ES-I3 (cell line): ENCODE results near the gene RAP1GAP2.
A peak's percentile ranks its signal among the peaks of the same experiment; 100 is the strongest.

Source experiments
- H3K36me3 ChIP-seq: 2 replicates; pipeline ENCODE4 v1.6.1; 2013; ENCODE audit warnings: mild to moderate bottlenecking, low read length, control low read depth, moderate library complexity; ENCODE audit not compliant: insufficient read depth
- H3K4me1 ChIP-seq: 2 replicates; pipeline ENCODE4 v1.6.1; 2013; ENCODE audit warnings: mild to moderate bottlenecking, control low read depth, low read length; ENCODE audit not compliant: insufficient read depth
- H3K9ac ChIP-seq: 2 replicates; pipeline ENCODE4 v1.6.1; 2013; ENCODE audit warnings: low read depth, mild to moderate bottlenecking, low read length, moderate library complexity
- H3K9me3 ChIP-seq: 2 replicates; pipeline ENCODE4 v1.6.1; 2013; ENCODE audit warnings: mild to moderate bottlenecking, low read length, moderate library complexity; ENCODE audit not compliant: control insufficient read depth, insufficient read depth

The RAP1GAP2 gene

DNA sequence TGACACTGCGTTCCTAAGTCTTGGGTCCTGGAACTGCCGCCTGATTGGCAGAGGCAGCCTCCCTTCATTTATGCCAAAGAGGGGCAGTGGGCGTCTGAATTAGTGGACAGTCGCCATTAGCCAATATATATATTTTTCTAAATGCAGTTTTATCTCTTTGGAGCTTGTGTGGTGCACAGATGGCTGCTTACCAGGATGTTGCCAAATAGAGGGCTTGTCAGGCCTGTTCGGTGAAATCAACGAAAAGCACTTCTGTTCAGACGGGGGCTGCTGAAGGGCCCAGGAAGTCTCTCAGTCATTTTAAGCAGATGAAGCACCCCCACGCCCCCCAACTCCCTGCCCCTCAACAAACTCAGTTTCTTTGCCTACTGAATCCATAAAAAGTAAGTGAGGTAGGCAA is 66.0 kb downstream of the RAP1GAP2 start:
- Histone ChIP-seq H3K9ac (no peak overlapping the region), H3K9me3 (no peaks in the 10 kb centered on the region), H3K36me3 (no peaks in the 10 kb centered on the region; the same call in 1 of the 2 replicates), H3K4me1 (peaks cover 13% of the 10 kb centered on the region)

DNA sequence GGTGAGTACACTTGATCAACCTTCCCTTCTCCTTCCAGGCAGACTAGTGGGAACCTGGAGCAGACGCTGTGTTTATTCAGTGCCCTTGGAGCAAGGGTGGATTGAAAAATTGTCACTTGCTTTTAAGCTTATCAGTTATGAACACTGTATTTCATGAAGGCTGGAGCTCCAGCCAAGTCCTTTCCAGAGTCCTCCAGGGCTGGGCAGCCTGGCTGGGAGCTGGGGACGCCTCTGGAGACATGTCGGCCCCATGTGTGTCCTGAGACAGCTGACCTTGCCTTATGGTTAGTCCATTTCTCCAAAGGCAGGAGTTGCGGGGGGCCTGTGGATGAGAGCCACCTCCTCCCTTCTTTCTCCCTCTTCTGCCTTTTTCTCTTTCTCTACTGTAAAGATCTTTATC is 67.0 kb downstream of the RAP1GAP2 start:
- Histone ChIP-seq H3K9ac (no peak overlapping the region), H3K36me3 (no peaks in the 10 kb centered on the region; the same call in 1 of the 2 replicates), H3K9me3 (no peaks in the 10 kb centered on the region), H3K4me1 (peaks cover 10% of the 10 kb centered on the region)

DNA sequence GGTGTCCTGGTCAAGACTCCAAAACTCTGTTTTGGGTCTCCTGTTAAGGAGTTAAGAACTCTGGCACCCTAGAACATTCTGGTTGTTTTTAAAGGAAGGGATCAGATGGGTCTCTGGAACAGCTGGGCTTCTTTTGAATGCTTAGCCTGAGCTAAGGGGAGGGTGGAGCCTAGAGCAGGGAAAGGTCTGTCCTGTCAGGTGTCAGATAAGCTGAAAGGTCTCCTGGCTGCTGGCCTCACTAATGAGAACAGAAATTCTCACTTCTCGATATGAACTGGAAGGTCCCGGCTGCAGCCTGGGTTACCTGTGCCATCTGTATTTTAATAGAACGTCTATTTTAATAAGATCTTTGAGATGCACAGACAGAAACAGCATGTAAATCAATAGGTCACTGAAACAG is 69.0 kb downstream of the RAP1GAP2 start:
- Histone ChIP-seq H3K9ac (no peak overlapping the region), H3K4me1 (peaks cover 4% of the 10 kb centered on the region), H3K9me3 (no peaks in the 10 kb centered on the region), H3K36me3 (no peaks in the 10 kb centered on the region; the same call in 1 of the 2 replicates)

DNA sequence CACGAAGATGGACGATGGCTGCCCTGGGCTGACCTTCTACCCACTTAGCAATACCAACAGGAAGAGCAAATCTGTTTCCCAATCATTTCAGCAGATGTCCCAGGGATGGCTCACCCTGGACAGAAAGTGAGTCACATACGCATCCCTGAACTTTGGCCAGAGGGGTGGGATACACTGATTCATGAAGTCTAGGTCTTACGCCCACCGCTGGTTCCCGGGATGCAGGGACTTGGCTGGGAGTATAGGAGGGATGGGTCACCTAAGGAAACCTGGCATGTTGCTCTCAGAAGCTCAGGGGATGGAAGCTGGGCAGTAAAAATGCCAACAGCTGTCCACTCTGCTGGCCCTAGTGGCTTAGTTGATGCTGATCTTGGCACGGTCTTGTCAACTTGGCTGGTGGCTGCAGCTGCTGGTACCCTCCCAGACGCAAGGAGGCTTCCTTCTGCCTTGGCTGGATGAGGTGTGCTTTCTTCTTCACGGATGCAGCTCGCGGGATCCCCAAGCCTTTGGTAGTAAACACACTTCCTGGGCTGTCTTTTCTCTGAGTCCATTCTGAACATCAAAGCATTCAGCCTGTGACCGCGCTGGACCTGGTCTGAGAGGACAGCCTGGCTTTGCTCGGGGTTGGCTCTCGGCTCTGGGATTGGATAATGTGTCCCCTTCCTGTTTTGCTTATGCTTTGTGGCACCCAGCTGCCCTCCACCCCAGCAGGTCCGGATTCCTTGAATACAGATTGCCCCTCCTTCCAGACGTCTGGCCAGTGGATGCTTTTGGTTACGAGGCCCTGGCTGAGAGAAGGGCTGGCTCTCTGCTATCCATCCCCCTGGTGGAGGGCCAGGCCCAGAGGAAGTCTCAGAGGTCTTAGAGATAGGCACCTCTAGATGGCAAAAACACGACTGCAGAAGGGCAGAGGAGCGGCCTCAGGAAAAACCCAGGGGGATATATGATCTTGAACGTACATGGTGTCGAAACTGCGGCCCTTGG is 71.5 kb downstream of the RAP1GAP2 start:
- Histone ChIP-seq H3K4me1 (peaks cover 19% of the 10 kb centered on the region), H3K9me3 (no peaks in the 10 kb centered on the region), H3K36me3 (no peaks in the 10 kb centered on the region; the same call in 1 of the 2 replicates), H3K9ac (no peak overlapping the region)

DNA sequence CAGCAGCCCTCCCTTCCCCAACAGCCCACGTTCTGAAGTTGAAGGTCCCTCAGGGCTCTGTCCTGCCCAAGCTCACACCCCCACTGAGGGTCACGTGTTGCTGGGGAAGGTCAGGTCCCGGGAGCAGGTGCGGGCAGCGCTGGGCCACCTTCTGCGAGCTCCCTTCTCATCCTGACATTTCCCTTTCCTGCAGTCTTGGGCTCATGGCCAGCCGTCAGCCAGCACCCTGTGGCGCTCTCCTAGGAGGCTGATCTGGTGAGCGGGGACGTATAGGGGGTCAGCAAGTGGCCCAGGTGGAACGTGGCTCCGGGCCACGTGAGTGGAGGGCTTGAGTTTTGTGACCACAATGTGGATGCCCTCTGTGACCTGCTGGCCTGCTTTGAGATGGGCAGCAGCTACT is 73.4 kb downstream of the RAP1GAP2 start:
- H3K4me1 ChIP-seq = peaks cover 26% of the 10 kb centered on the region
- no peaks in the 10 kb centered on the region; the same call in 1 of the 2 replicates for H3K36me3 ChIP-seq
- H3K9me3 ChIP-seq = no peaks in the 10 kb centered on the region
- H3K9ac ChIP-seq = no peak overlapping the region

- H3K9ac ChIP-seq = no peak overlapping the region
- H3K36me3 ChIP-seq = no peaks in the 10 kb centered on the region
- no peaks in the 10 kb centered on the region for H3K9me3 ChIP-seq
- peaks cover 39% of the 10 kb centered on the region for H3K4me1 ChIP-seq
These were observed 75.0 kb downstream of the RAP1GAP2 start for GRCh38 chr17:2871205-2871604.

GRCh38 chr17:2871720-2872119 is 75.5 kb downstream of the RAP1GAP2 start:
- H3K9me3 ChIP-seq = no peaks in the 10 kb centered on the region
- no peaks in the 10 kb centered on the region for H3K36me3 ChIP-seq
- no peak overlapping the region for H3K9ac ChIP-seq
- H3K4me1 ChIP-seq = peaks cover 43% of the 10 kb centered on the region

- no peak overlapping the region for H3K9ac ChIP-seq
- no peaks in the 10 kb centered on the region for H3K9me3 ChIP-seq
- peaks cover 43% of the 10 kb centered on the region for H3K4me1 ChIP-seq
- H3K36me3 ChIP-seq = peaks cover 2% of the 10 kb centered on the region; the same call in 1 of the 2 replicates
These were observed 76.0 kb downstream of the RAP1GAP2 start for GRCh38 chr17:2872282-2872681.

DNA sequence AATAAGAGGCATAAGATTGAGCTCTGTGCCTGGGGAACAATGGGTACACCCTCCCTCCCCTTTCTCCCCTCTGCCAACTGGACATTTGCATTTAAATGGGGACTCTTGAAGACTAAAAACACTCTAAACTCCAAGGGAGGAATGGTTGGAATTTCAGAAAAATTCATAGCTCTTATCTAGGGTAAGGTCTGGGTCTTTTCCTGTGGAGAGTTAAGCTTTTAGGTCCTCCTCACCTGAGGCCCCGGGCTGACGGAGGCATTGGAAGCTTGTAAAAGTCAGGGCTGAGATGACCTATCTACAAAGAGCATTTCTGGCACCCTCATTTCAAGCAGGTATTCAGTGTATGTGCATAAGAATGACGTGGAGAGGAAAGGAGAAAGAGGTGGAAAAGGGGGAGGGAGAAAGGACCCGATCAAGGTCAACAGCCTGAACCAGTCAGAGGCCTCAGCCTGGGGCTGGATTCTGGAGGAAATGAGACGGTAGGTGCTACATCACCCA is 78.0 kb downstream of the RAP1GAP2 start:
- 0 out of 2 replicates have a peak overlapping the region, but pooled peaks have one; percentile 15 for H3K9ac ChIP-seq
- peaks cover 3% of the 10 kb centered on the region; the same call in 1 of the 2 replicates for H3K36me3 ChIP-seq
- H3K9me3 ChIP-seq = no peaks in the 10 kb centered on the region
- peaks cover 43% of the 10 kb centered on the region for H3K4me1 ChIP-seq

- H3K4me1 ChIP-seq = peaks cover 40% of the 10 kb centered on the region
- no peak overlapping the region for H3K9ac ChIP-seq
- peaks cover 3% of the 10 kb centered on the region; the same call in 1 of the 2 replicates for H3K36me3 ChIP-seq
- no peaks in the 10 kb centered on the region for H3K9me3 ChIP-seq
These were observed 79.4 kb downstream of the RAP1GAP2 start for GRCh38 chr17:2875608-2876007.

GRCh38 chr17:2876467-2876866 is 80.2 kb downstream of the RAP1GAP2 start:
- Histone ChIP-seq H3K36me3 (peaks cover 3% of the 10 kb centered on the region; the same call in 1 of the 2 replicates), H3K9me3 (no peaks in the 10 kb centered on the region), H3K4me1 (peaks cover 37% of the 10 kb centered on the region), H3K9ac (no peak overlapping the region)

DNA sequence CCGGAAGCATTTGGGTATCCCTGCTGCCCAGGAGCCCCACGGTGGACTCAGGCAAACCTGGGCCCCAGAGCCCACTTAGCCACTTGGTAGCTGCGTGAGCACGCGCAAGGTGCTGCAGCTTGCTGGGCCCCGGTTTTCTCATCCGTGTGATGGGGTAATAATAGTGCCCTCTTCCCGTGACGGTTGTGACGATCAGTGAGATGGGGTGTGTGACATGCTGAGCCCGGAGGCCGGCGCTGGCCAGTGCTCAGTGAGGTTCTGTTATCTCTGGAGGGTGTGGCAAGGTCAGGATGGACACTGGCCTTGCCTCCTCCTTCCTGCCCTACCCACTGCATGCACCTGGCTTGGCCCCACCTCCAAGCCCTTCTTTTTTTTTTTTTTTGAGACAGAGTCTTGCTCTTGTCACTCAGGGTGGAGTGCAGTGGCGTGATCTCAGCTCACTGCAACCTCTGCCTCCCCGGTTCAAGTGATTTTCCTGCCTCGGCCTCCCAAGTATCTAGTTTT is 82.6 kb downstream of the RAP1GAP2 start:
- peaks cover 33% of the 10 kb centered on the region for H3K4me1 ChIP-seq
- no peaks in the 10 kb centered on the region for H3K9me3 ChIP-seq
- no peak overlapping the region for H3K9ac ChIP-seq
- H3K36me3 ChIP-seq = peaks cover 3% of the 10 kb centered on the region; the same call in 1 of the 2 replicates

GRCh38 chr17:2880050-2880449 is 83.8 kb downstream of the RAP1GAP2 start:
- peaks cover 29% of the 10 kb centered on the region for H3K4me1 ChIP-seq
- H3K9ac ChIP-seq = no peak overlapping the region
- no peaks in the 10 kb centered on the region for H3K9me3 ChIP-seq
- peaks cover 3% of the 10 kb centered on the region; the same call in 1 of the 2 replicates for H3K36me3 ChIP-seq

GRCh38 chr17:2881295-2881694 is 85.1 kb downstream of the RAP1GAP2 start:
- Histone ChIP-seq H3K9ac (no peak overlapping the region), H3K4me1 (peaks cover 26% of the 10 kb centered on the region), H3K9me3 (no peaks in the 10 kb centered on the region), H3K36me3 (peaks cover 3% of the 10 kb centered on the region; the same call in 1 of the 2 replicates)
